ENCODE results near the gene FUBP3. TPM values are rescaled to one million over a fixed set of nuclear protein-coding genes. Genes with fewer than 3 reads are reported as not detected.

Gene FUBP3
- total RNA-seq, 4 donors from 2014 or later: 10.4 to 75.1 (median 13.0) TPM

DNA sequence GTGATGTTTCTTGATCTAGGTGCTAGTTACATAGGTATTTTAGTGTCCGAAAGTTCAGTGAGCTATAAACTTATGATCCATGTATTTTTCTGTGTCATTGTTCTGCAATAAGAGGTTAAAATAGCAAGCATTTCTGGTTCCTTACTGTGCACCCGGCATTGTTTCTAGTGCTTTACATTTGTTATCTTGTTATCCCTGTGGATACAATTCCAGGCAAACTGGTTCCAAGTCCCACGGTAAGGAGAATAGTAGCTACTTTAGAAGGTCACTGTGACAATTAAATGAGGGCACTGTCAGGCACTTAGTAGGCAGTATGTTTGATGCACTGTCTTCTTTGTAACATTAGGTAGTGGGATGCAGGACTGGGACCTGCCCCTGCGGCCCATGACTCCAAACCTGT is 9.0 kb downstream of the FUBP3 start:
- DNase-seq (no peak), ATAC-seq (no peak)
- TF ChIP-seq, protein P1, sequence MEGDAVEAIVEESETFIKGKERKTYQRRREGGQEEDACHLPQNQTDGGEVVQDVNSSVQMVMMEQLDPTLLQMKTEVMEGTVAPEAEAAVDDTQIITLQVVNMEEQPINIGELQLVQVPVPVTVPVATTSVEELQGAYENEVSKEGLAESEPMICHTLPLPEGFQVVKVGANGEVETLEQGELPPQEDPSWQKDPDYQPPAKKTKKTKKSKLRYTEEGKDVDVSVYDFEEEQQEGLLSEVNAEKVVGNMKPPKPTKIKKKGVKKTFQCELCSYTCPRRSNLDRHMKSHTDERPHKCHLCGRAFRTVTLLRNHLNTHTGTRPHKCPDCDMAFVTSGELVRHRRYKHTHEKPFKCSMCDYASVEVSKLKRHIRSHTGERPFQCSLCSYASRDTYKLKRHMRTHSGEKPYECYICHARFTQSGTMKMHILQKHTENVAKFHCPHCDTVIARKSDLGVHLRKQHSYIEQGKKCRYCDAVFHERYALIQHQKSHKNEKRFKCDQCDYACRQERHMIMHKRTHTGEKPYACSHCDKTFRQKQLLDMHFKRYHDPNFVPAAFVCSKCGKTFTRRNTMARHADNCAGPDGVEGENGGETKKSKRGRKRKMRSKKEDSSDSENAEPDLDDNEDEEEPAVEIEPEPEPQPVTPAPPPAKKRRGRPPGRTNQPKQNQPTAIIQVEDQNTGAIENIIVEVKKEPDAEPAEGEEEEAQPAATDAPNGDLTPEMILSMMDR (IDR thresholded peaks at IDR 0.05 in 4 of 5, conservative IDR thresholded peaks at IDR 0.05 in 1 of 5): no peak
- TF ChIP-seq POLR2A (IDR thresholded peaks at IDR 0.05): no peak
- Histone ChIP-seq H3K36me3 (no peaks in the 10 kb centered on the region), H3K4me1 (peaks cover 6 to 11% of the 10 kb centered on the region in 2 donors), H3K27me3 (no peaks in the 10 kb centered on the region), H3K9me3 (no peaks in the 10 kb centered on the region), H3K4me3 (no peak overlapping the region), H3K27ac (no peak overlapping the region)
- intact Hi-C loops (cut with DNase I; ENCODE audit: low total_unique reads) (no loop called here), in situ Hi-C loops (cut with MboI; ENCODE audit: low sequenced_read_pairs in 4 of 4) (no loop called here)

DNA sequence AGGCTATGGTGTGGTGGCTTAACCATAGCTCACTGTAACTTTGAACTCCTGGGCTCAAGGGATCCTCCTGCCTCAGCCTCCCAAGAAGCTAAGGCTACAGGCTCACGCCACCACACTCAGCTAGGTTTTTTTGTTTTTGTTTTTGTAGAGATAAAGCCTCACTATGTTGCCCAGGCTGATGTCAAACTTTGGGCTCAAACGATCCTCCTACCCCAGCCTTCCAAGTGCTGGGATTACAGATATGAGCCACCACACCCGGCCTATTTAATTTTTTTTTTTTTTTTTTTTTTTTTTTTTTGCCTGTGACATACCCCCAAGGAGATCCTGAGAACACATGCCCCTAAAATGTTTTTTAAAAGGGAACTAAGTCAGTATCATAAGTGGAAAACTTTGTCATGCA is 10.4 kb downstream of the FUBP3 start:
- Histone ChIP-seq H3K4me3 (no peak overlapping the region), H3K4me1 (peaks cover 6 to 11% of the 10 kb centered on the region in 2 donors), H3K36me3 (no peaks in the 10 kb centered on the region), H3K27ac (no peak overlapping the region), H3K27me3 (no peaks in the 10 kb centered on the region), H3K9me3 (no peaks in the 10 kb centered on the region)
- ATAC-seq: no peak
- intact Hi-C loops (cut with DNase I; ENCODE audit: low total_unique reads) (no loop called here), in situ Hi-C loops (cut with MboI; ENCODE audit: low sequenced_read_pairs in 4 of 4) (no loop called here)
- TF ChIP-seq, protein P1 (IDR thresholded peaks at IDR 0.05 in 4 of 5, conservative IDR thresholded peaks at IDR 0.05 in 1 of 5): no peak
- TF ChIP-seq POLR2A (IDR thresholded peaks at IDR 0.05): no peak
- DNase-seq: no peak

DNA sequence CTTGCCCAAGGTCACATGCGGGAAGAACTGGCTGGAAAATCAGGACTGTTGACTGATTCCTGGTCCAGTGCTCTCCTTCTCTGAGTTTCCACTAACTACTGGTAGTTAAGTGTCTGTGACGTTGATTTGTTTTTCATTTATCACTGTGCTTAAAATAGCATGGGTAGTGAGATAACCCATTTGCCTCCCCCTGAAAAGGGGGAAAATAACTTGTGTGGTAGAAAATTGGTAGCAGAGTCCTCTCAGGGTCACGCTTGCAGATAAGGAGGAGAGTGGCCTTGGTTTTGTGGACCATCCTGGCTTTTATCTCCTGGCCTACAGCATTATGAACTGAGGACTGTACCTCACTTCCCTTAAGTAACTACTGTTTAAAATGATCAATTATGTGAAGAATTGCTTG is 10.9 kb downstream of the FUBP3 start:
- TF ChIP-seq POLR2A (IDR thresholded peaks at IDR 0.05): no peak
- TF ChIP-seq, protein P1 (IDR thresholded peaks at IDR 0.05 in 4 of 5, conservative IDR thresholded peaks at IDR 0.05 in 1 of 5): no peak
- in situ Hi-C loops (cut with MboI; ENCODE audit: low sequenced_read_pairs in 4 of 4) (no loop called here), intact Hi-C loops (cut with DNase I; ENCODE audit: low total_unique reads) (no loop called here)
- Histone ChIP-seq H3K4me1 (peaks cover 6 to 11% of the 10 kb centered on the region in 2 donors), H3K27me3 (no peaks in the 10 kb centered on the region), H3K27ac (no peak overlapping the region), H3K36me3 (peaks cover 0 to under 1% of the 10 kb centered on the region in 2 donors), H3K9me3 (no peaks in the 10 kb centered on the region), H3K4me3 (no peak overlapping the region)
- no peak for DNase-seq
- ATAC-seq: no peak

DNA sequence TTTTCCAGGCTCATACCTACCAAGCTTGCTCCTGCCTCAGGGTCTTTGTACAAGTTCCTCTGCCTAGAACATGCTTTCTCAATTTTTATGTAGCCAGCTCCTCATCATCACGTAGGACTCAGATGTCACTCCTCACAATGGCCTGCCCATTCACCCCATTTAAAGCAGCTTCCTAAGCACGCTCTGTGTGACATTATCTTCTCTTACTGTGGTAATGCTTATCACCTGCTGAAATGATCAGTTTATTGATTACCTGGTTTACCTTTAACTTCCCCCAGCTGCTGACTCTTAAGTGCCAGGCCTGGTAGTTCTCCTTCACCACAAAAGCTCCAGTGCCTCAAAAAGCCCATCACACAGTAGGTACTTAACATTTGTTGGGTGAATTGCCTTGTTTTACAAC is 13.6 kb downstream of the FUBP3 start:
- ATAC-seq: no peak
- in situ Hi-C loops (cut with MboI; ENCODE audit: low sequenced_read_pairs in 4 of 4) (no loop called here), intact Hi-C loops (cut with DNase I; ENCODE audit: low total_unique reads) (no loop called here)
- Histone ChIP-seq H3K27ac (no peak overlapping the region), H3K9me3 (no peaks in the 10 kb centered on the region), H3K27me3 (no peaks in the 10 kb centered on the region), H3K4me3 (no peak overlapping the region), H3K4me1 (peaks cover 6 to 11% of the 10 kb centered on the region in 2 donors), H3K36me3 (peaks cover 0 to 27% of the 10 kb centered on the region in 2 donors)
- no peak for DNase-seq
- no peak for TF ChIP-seq POLR2A (IDR thresholded peaks at IDR 0.05)
- TF ChIP-seq, protein P1 (IDR thresholded peaks at IDR 0.05 in 4 of 5, conservative IDR thresholded peaks at IDR 0.05 in 1 of 5): no peak

DNA sequence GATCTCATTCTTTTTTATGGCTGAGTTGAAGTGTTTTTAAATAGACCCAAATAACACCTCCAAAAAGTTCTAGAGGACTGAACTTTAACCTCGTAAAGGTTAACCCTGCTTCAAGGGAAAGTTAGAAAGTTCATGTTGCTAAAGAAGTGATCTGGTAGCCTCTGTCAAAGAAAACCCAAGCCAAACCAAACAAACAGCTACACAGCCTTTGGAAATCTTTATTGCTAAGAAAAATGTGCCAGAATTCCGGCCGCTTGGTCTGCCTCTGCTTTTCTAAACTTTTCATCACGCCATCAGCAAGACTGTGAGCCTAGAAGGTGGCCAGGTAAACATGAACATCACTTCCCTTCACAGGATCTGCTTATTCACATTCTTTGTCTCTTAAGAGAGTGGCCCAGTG is 17.9 kb downstream of the FUBP3 start:
- ATAC-seq (no peak), DNase-seq (no peak)
- Histone ChIP-seq H3K27me3 (no peaks in the 10 kb centered on the region), H3K4me3 (no peak overlapping the region), H3K4me1 (no peaks in the 10 kb centered on the region), H3K9me3 (no peaks in the 10 kb centered on the region), H3K27ac (no peak overlapping the region), H3K36me3 (peaks cover 0 to 32% of the 10 kb centered on the region in 2 donors)
- TF ChIP-seq, protein P1 (IDR thresholded peaks at IDR 0.05 in 4 of 5, conservative IDR thresholded peaks at IDR 0.05 in 1 of 5): no peak
- no peak for TF ChIP-seq POLR2A (IDR thresholded peaks at IDR 0.05)
- in situ Hi-C loops (cut with MboI; ENCODE audit: low sequenced_read_pairs in 4 of 4): no loop called here
- intact Hi-C loops (cut with DNase I; ENCODE audit: low total_unique reads): no loop called here

Data from gastrocnemius medialis (tissue), 4 donors.